AG04449 (cell line): ENCODE measurements around the gene HSF2BP.
"Not testable (repeated sequence)": the region's sequence is repeated elsewhere in the genome, so short reads cannot be mapped to it uniquely, and the experiment has no call there.

Source experiments
- CTCF ChIA-PET: fragments of 350-600 bp; formaldehyde crosslinking; extraction: SDS; loops from one replicate; lab custom pipeline; 2021; ENCODE audit warnings: antibody characterized with exemption; lab: Yijun Ruan, JAX
- POLR2A ChIA-PET: fragments of 400-600, 350-600 bp; formaldehyde crosslinking; extraction: SDS; loops from one replicate; lab custom pipeline; 2020; ENCODE audit warnings: antibody characterized with exemption, inconsistent platforms; lab: Yijun Ruan, JAX
- DNase-seq: peaks from one replicate; pipeline ENCODE4 v3.0.0-alpha.2; 2010; ENCODE audit warnings: low read depth, low spot score
- H3K4me3 ChIP-seq: 2 replicates; pipeline ENCODE4 v1.5.1; 2011; ENCODE audit warnings: low read depth, mild to moderate bottlenecking, control low read depth, low read length

Gene HSF2BP

DNA sequence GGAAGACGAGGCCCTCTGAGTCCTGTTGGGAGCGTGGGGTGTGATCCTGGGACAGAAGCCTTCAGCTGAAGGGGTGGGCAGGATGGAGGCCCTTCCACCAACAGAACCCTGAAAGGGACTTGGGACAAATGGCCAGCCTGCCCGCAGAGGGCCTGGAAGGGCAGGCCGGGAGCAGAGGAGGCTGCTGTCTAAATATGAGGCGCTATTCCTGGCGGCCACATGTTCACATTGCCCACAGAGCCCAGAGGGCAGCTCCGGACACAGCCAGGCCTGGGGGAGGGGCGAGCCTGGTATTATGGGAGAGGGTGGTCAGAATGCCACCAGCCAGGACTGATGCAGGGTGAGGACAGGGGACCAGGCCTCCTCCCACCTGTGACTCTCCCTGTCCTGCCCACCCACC lies 160.4 kb downstream of the HSF2BP start:
- POLR2A ChIA-PET, DNase-seq, H3K4me3 ChIP-seq, CTCF ChIA-PET: not testable (repeated sequence)

GRCh38 chr21:43498065-43498464 lies 161.2 kb downstream of the HSF2BP start:
- DNase-seq, CTCF ChIA-PET, H3K4me3 ChIP-seq, POLR2A ChIA-PET: not testable (repeated sequence)

- DNase-seq, H3K4me3 ChIP-seq, POLR2A ChIA-PET, CTCF ChIA-PET: not testable (repeated sequence)
Measured at GRCh38 chr21:43494279-43495012, 164.8 kb downstream of the HSF2BP start.

- POLR2A ChIA-PET, CTCF ChIA-PET, DNase-seq, H3K4me3 ChIP-seq: not testable (repeated sequence)
Measured at GRCh38 chr21:43493471-43493870, 165.8 kb downstream of the HSF2BP start.

DNA sequence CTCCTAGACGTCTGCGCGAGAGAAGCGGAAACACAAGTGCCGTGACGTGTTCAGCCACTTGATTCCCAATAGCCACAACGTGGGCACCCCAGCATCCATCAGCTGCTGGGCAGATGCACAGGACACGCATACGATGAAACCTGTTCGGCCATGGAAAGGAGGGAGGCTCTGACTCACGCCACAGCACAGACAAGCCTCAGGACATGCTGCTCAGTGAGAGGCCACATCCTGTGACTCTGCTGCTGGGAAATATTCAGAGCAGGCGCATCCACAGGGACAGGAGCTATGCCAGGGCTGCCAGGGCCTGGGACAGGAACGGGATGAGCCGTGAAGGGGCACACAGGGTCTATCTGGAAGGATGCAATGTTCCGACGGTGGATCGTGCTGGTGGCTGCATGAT lies 171.1 kb downstream of the HSF2BP start:
- H3K4me3 ChIP-seq, DNase-seq, POLR2A ChIA-PET, CTCF ChIA-PET: not testable (repeated sequence)

DNA sequence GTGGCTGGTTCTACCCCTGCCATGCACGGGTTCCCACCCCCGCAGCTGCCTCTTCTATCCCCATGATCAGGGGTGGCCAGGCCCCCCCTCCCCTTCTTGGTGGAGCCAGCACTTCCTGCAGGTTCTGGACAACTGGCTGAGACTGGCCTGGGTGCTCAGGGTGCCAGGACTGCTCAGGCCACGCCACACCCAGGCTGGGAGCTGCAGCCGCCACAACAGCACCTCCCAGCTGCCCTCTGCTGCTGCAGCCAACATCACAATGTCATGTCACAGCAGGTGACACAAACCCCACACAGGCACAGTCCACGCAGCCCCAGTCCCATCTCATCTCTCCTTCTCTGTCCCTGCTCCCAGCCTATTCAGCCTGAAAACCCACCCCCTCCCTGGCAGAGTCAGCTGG lies 173.2 kb downstream of the HSF2BP start:
- POLR2A ChIA-PET, CTCF ChIA-PET, DNase-seq, H3K4me3 ChIP-seq: not testable (repeated sequence)

DNA sequence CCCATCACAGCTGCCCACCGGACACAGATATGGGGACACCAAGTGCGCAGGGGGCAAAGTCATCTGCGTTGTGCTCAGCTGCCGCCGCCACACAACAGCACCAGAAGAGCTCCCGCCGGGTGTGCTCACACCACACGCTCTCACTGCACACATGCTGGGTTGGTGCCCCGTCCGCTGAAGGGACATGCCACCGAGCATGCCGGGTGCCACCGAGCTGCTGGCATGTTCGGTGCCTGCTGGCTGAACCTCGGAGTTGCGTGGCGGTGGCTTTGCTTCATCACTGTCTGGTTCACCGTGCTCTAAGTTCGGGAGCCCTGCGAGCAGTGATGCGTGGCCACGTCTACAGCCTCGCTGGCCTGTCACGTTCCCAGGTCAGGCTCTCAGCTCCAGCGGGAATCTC lies 174.3 kb downstream of the HSF2BP start:
- POLR2A ChIA-PET, CTCF ChIA-PET, H3K4me3 ChIP-seq, DNase-seq: not testable (repeated sequence)

- POLR2A ChIA-PET, H3K4me3 ChIP-seq, DNase-seq, CTCF ChIA-PET: not testable (repeated sequence)
Measured at GRCh38 chr21:43479197-43479596, 180.1 kb downstream of the HSF2BP start.
